ENCODE data around the gene TMEM255B. TPM values are rescaled to one million over a fixed set of nuclear protein-coding genes. Genes with fewer than 3 reads are reported as not detected.
A peak's percentile ranks its signal among the peaks of the same experiment; 100 is the strongest.

Gene TMEM255B
- total and polyA plus RNA-seq, 2 donors (not counting 3 experiments of a cell fraction or from before 2014, with no cell fraction given), result 105 to 121 TPM

- no peak overlapping the region for H3K27ac ChIP-seq (ENCODE audit: insufficient read depth, low read depth, low read length)
- no peaks in the 10 kb centered on the region for H3K79me2 ChIP-seq (ENCODE audit: control insufficient read depth, insufficient read depth, low read length)
- no peak overlapping the region for H2AFZ ChIP-seq (ENCODE audit: low read depth, low read length)
- BruUV-seq (replicated peaks), result no TSS peak
- H4K20me1 ChIP-seq (replicated peaks; ENCODE audit: control insufficient read depth, extremely low read depth, insufficient read depth, low read length), result no peaks in the 10 kb centered on the region
- peaks cover 0 to 3% of the 10 kb centered on the region in 2 experiments for H3K36me3 ChIP-seq (ENCODE audit: control insufficient read depth in 2 of 2, extremely low read depth in 1 of 2, insufficient read depth in 2 of 2, low read length in 2 of 2)
- intact Hi-C loops (cut with micrococcal nuclease), result loop anchor here (2.0 to 5.0 kb wide), 3 partner anchors 81 to 302 kb away; no protein-coding TSS in a partner anchor
- H3K27me3 ChIP-seq (ENCODE audit: control insufficient read depth in 2 of 2, insufficient read depth in 2 of 2, low read length in 2 of 2), result no peaks in the 10 kb centered on the region
- H3K4me1 ChIP-seq (ENCODE audit: control insufficient read depth, extremely low read depth, insufficient read depth, low read length), result peaks cover 6% of the 10 kb centered on the region
- H3K9me1 ChIP-seq (replicated peaks; ENCODE audit: control insufficient read depth, extremely low read depth, insufficient read depth, low read length), result no peaks in the 10 kb centered on the region
- TF ChIP-seq EZH2 (IDR thresholded peaks at IDR 0.05; ENCODE audit: borderline replicate concordance, low read depth, low read length, severe bottlenecking) (no peak), CTCF (IDR thresholded peaks at IDR 0.05; ENCODE audit: extremely low read depth in 1 of 2, insufficient read depth in 1 of 2, low read depth in 1 of 2, low read length in 2 of 2) (no peak)
- H3K4me3 ChIP-seq (replicated peaks in 1 of 3; ENCODE audit: insufficient read depth in 1 of 3, low read depth in 1 of 3, low read length in 3 of 3), result no peak overlapping the region
- CTCF ChIA-PET, result interaction anchor here (1.6 to 2.3 kb wide), 3 partner anchors 89 to 132 kb away, joined by 14 to 30 read pairs (median 19); no protein-coding TSS in a partner anchor
- no peak overlapping the region for H3K4me2 ChIP-seq (ENCODE audit: insufficient read depth, low read length)
- DNase-seq (ENCODE audit: low read depth, low spot score), result peak; percentile 6
- dilution Hi-C loops (cut with MboI; ENCODE audit: extremely low pct_ligation_motif_present, low sequenced_read_pairs), result no loop called here
- POLR2A ChIA-PET, result no interaction called here
- no peak overlapping the region for H3K9ac ChIP-seq (replicated peaks; ENCODE audit: extremely low read depth, insufficient read depth, low read length)
- no peak for FAIRE-seq
- H3K9me3 ChIP-seq (replicated peaks; ENCODE audit: control insufficient read depth, insufficient read depth, low read length), result no peaks in the 10 kb centered on the region
These were observed 56.4 kb downstream of the TMEM255B start for GRCh38 chr13:113815151-113816058.
